Measurements from ENCODE around the gene ANKHD1.
"Not testable (repeated sequence)": the region's sequence is repeated elsewhere in the genome, so short reads cannot be mapped to it uniquely, and the experiment has no call there.

Gene ANKHD1

GRCh38 chr5:140429724-140430123 is 28.1 kb downstream of the ANKHD1 start:
- no peak for DNase-seq

- DNase-seq: no peak
Observed at GRCh38 chr5:140432212-140432611, 30.6 kb downstream of the ANKHD1 start.

- no peak for DNase-seq
Observed at GRCh38 chr5:140432916-140433315, 31.3 kb downstream of the ANKHD1 start.

GRCh38 chr5:140457368-140457767 is 55.7 kb downstream of the ANKHD1 start:
- not testable (repeated sequence) for DNase-seq

GRCh38 chr5:140466981-140467742 is 65.5 kb downstream of the ANKHD1 start:
- DNase-seq: no peak

GRCh38 chr5:140468188-140468587 is 66.6 kb downstream of the ANKHD1 start:
- DNase-seq: no peak

- DNase-seq: no peak
Observed at GRCh38 chr5:140469259-140469658, 67.6 kb downstream of the ANKHD1 start.

- DNase-seq: no peak
Observed at GRCh38 chr5:140480310-140481014, 78.8 kb downstream of the ANKHD1 start.

GRCh38 chr5:140481758-140482157 is 80.1 kb downstream of the ANKHD1 start:
- no peak for DNase-seq

GRCh38 chr5:140483055-140483454 is 81.4 kb downstream of the ANKHD1 start:
- no peak for DNase-seq

- not testable (repeated sequence) for DNase-seq
Observed at GRCh38 chr5:140488141-140488540, 86.5 kb downstream of the ANKHD1 start.

GRCh38 chr5:140488914-140489313 is 87.3 kb downstream of the ANKHD1 start:
- no peak for DNase-seq

- no peak for DNase-seq
Observed at GRCh38 chr5:140497897-140498296, 96.3 kb downstream of the ANKHD1 start.

GRCh38 chr5:140498591-140498990 is 97.0 kb downstream of the ANKHD1 start:
- no peak for DNase-seq

GRCh38 chr5:140502834-140503233 is 101.2 kb downstream of the ANKHD1 start:
- DNase-seq: no peak

- DNase-seq: no peak
Observed at GRCh38 chr5:140509898-140510297, 108.3 kb downstream of the ANKHD1 start.

GRCh38 chr5:140513124-140513523 is 111.5 kb downstream of the ANKHD1 start:
- DNase-seq: no peak

- no peak for DNase-seq
Observed at GRCh38 chr5:140524003-140524402, 122.4 kb downstream of the ANKHD1 start.

GRCh38 chr5:140540227-140540626 is 138.6 kb downstream of the ANKHD1 start:
- DNase-seq: no peak

GRCh38 chr5:140542972-140543371 is 141.3 kb downstream of the ANKHD1 start:
- DNase-seq: no peak

GRCh38 chr5:140544986-140545385 is 143.4 kb downstream of the ANKHD1 start:
- no peak for DNase-seq

- no peak for DNase-seq
Observed at GRCh38 chr5:140545606-140546005, 144.0 kb downstream of the ANKHD1 start.

- no peak for DNase-seq
Observed at GRCh38 chr5:140546851-140547507, 145.3 kb downstream of the ANKHD1 start.

All from activated naive CD4-positive, alpha-beta T cell treated with anti-CD3 and anti-CD28 coated beads, Interleukin-2, amount 50 U/mL, for 16 hours (primary cell).